HG02678 (cell line): ENCODE measurements around the gene ERG28.
"Not testable (repeated sequence)": the region's sequence is repeated elsewhere in the genome, so short reads cannot be mapped to it uniquely, and the experiment has no call there.

ENCODE experiments used
- ATAC-seq: cut with Tn5 transposase; IDR thresholded peaks from one replicate; pipeline ENCODE4 v1.9.1; 2021; ENCODE audit warnings: mild to moderate bottlenecking, moderate library complexity; ENCODE audit not compliant: unreplicated experiment

Gene ERG28, protein sequence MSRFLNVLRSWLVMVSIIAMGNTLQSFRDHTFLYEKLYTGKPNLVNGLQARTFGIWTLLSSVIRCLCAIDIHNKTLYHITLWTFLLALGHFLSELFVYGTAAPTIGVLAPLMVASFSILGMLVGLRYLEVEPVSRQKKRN

DNA sequence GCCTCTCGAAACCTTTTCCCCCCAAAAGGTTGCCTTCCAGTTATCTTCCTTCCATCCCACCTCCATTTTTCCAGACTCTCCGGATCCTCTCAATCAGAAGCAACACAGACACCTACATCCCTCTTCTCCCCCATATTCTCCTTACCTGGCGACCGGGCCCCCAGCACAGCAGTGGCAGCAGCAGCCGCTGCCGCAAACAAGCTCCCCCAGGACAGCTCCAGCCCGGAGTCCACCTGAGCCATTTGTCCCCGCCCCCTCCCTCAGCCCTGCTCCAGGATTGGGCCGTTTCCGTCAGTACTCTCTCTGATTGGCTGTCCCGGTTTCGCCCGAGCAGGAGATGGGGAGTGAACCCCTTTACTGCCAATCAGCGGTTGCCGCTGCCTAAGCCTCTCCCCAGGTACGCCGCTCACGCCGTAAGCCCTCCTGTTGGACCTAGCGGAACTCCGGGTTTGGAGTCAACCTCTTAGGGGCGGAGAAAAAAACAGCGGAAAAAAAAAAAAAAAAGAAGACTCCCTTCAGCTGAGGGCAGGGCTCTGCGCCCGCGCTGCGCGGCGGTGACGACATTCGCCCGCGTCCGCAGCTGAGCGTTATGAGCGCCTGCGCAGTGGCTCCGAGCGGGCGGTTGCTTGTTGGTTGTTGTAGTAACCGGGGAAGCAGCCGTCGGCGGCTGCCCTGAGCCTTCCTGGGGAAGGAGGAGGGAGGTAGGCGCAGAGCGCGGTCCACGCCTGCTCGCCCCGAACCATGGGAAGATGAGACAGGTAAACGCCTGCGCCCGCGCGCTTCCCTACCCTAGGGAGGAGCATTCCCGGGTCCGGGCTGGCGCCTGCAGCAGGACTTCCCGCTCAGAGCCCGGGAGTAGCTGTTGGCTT is at the start of gene ERG28, which contains the start of gene TTLL5:
Gene ERG28, minus strand, starts transcription at position 247 of the 869 bp plus-strand sequence. CDS start 3,374 bp downstream, outside the sequence.
Gene TTLL5, plus strand, starts transcription at position 617 of the 869 bp plus-strand sequence. CDS start 1,904 bp downstream, outside the sequence.
- peak; percentile 97 for ATAC-seq

GRCh38 chr14:75709207-75709812 is 48.6 kb upstream of the ERG28 start:
- no peak for ATAC-seq

DNA sequence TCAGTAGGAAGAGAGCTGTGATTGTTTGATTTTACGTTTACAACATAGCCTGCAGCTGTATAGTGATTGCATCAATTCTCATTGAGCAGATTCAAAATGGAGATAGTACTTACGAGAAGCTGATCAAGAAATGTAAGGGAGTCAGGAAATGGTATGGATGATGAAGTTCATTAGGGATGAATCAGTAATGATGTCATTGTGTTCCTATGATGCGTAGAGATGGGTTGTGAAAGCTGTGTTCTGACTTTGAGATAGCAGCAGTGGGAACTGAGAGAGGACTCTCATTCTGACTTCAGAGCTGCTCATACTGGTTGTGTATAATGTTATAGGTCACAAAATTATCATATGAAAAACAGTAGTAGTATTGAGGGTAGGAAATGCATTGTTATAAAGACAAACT is 44.3 kb upstream of the ERG28 start:
- ATAC-seq, result no peak

GRCh38 chr14:75703467-75703866 is 42.8 kb upstream of the ERG28 start:
- ATAC-seq, result no peak

GRCh38 chr14:75702616-75703261 is 42.1 kb upstream of the ERG28 start:
- no peak for ATAC-seq

GRCh38 chr14:75702122-75702521 is 41.4 kb upstream of the ERG28 start:
- ATAC-seq, result no peak

GRCh38 chr14:75700295-75700694 is 39.6 kb upstream of the ERG28 start:
- no peak for ATAC-seq

- no peak for ATAC-seq
Measured at GRCh38 chr14:75699331-75699730, 38.7 kb upstream of the ERG28 start.

DNA sequence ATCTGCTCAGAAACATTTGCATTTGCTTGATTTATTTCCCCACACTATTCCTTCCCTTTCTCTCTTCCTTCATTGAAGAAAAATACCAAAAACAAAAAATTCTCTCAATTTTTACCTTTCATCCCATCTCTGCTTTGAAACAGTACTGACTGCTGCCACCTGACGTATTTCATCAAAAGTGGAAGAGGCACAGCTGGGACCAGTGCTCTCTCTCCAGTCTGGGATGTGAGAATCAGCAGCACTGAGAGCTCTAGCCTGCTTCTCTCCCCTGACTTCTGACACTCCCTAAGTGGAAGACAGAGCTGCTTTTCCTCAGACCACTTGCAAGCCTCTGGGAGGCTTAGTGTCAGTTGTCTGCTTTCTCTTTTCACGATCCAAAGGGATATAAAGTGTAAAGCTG is 37.2 kb upstream of the ERG28 start:
- ATAC-seq, result no peak

DNA sequence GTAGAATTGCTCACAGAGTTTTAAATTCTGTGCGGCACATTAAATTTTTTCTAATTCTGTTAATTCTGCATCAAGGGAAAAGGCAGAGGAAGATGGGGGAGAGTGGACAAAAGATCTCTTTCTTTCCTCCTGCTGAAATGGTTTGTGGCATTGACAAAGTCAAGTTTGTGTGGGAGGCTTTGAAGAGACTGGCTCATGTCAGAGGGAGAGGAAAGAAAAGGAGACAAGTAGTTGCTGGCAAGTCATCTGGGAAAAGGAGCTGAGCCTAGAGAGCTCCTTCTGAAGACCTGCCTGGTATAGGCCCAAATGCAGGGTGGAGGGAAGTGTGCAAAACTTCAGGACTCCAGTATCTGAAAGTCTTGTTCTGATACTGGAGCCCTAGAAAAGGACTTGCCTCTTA is 36.7 kb upstream of the ERG28 start:
- ATAC-seq, result no peak

- ATAC-seq, result not testable (repeated sequence)
Measured at GRCh38 chr14:75695025-75695424, 34.3 kb upstream of the ERG28 start.

DNA sequence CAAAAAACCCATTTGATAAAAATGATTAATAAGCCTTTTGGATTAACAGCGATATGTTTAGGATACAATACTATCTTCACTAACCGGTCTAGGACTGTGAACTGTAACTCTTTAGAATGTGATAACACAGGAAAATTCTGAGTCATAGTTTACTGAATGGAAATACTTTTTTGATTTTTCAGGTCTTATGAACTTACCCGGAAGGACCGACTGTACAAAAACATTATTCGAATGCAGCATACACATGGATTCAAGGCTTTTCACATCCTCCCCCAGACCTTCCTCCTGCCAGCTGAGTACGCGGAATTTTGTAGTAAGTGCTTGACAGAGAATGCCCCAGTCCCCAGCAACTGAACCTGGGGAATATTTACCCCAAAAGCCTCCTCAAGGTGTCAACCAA is 29.3 kb upstream of the ERG28 start:
- no peak for ATAC-seq

DNA sequence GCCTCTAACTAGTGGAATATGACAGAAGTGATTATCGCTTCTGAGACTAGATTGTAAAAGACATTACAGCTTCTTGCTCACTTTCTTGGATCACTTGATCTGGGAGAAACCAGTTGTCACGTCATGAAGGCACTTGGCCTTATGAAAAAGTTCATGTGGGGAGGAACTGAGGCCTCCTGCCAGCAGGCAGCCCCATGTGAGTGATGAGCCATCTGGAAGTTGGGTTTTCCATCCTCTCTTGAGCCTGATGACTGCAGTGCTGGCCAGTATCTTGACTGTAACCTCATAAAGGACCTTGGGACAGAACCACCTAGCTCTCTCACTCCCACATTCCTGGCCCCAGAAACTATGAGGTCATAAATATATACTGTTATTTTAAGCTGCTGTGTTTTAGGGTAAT is 28.3 kb upstream of the ERG28 start:
- ATAC-seq, result no peak

- ATAC-seq, result no peak
Measured at GRCh38 chr14:75685910-75686309, 25.2 kb upstream of the ERG28 start.

- ATAC-seq, result no peak
Measured at GRCh38 chr14:75675265-75675960, 14.7 kb upstream of the ERG28 start.

- ATAC-seq, result no peak
Measured at GRCh38 chr14:75673345-75674035, 12.8 kb upstream of the ERG28 start.

DNA sequence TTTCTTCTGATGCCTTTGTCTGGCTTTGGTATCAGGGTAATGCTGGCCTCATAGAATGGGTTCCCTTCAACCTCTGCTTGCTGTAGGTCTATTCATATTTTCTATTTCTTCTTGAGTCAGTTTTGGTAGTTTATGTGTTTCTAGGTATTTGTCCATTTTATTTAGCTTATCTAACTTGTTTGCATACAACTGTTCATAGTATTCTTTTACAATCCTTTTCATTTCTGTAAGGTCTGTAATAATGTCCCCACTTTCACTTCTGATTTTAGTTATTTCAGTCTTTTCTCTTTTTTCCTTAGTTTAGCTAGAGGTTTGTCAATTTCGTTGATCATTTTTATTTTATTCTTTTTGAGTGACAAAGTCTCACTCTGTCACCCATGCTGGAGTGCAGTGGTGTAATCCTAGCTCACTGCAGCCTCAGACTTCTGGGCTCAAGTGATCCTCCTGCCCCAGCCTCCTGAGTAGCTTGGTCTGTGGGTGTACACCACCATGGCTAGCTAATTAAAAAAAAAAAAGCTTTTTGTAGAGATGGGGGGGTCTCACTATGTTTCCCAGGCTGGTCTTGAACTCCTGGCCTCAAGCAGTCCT is 12.0 kb upstream of the ERG28 start:
- no peak for ATAC-seq

GRCh38 chr14:75667099-75667765 is 6.6 kb upstream of the ERG28 start:
- ATAC-seq, result no peak

GRCh38 chr14:75662966-75663365 is 2.3 kb upstream of the ERG28 start:
- no peak for ATAC-seq
